Activated CD8-positive, alpha-beta memory T cell treated with anti-CD3 and anti-CD28 coated beads for 24 hours (primary cell): ENCODE measurements around the gene ROR1.

ENCODE experiments used
- DNase-seq: peaks from one replicate; pipeline ENCODE4 v3.0.0-alpha.2; 2020

Gene ROR1

DNA sequence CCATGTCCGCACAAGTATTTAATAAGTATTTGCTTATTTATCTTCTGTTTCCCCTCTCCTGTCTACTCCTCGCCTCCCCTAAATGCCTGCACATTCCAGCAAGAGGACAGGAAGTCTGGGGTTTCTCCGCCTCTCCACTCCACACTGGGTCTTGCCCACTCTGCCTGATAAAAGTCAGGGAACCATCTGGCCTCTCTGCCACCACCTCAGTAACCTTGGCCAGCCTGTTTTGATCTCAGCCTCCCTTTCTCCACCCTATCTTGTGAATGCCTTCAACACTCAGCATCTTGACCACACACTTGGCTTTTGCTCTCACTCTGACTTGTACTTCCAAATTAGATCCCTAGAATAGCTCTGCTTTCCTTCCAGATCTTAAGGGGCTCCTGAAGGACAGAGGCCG lies 264.3 kb downstream of the ROR1 start:
- DNase-seq, result no peak

DNA sequence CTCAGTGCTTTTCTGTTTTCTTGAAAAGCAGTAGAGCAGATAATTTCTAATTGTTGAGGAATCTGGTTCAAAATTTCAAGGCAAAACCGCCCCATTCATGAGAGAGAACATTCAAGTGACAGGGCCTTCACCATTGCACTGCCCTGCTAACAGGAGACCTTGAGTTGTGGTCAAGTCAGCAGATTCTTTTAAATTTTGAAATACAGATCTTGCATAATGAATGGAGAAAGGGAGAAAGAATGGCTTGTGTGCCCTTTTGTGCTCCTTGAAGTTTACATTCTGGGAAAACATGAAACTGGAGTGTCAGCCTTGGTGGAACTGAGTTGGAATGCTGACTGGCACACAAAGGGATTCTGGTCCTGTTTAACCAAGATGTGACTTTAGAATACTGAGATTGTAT lies 265.1 kb downstream of the ROR1 start:
- DNase-seq, result no peak

DNA sequence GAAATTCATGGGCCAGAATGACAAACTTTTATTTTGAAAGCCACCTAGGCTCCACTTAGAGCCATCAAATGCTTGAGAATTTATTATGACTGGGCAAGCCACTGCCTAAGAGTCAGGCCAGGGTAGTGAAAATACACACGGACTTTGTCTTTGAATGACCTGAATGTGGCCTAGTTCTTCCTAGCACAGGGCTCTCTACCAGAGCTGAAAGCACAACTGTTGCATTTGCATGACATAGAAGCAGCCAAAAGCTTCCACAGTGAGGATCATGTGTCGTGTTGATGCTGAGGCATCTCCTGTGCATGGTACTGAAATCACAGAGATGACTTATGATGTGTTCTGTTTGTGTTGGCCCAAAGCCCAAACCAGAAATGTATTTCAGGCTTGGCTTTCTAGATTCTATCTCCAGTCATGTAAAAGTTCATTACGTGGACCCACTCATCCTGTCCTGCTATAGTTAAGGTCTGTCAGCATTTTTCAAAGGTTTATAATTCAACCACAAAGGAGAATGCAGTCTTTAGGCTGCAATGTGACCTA lies 265.6 kb downstream of the ROR1 start:
- DNase-seq, result no peak

DNA sequence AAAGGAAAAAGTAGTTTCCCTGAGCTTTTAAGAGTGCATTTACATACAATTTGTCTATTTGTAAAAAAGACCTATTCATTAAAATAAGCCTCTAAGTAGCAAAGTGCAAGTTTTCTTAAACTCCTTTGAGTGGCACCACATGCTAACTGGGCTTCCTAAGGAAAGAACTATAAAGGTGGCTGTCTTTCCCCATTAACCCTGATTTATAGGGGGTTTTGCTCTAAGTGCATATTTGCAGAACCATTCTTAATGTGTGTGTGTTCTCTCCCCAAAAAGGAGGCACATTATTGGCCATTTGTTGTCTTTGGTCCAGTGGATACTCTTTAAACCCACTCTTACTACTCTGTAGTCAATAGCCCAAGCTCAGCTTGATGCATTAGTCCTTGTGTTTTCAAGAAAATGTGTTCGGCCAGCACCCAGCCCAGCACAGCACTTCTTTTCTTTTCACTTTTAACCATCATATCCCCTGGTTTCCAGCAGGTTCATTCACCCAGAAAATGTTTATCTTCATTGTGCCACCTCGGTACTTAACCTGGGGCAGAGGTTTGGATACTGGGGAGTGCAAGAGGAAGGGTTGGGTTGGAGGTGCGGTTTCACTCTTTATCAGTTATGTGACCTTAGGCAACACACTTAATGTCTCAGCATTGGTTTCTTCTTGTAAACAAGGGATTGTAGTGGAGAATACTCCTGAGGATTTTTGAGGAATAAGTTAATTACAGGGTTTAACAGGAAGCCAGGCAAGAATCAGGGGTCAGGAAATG lies 267.7 kb downstream of the ROR1 start:
- no peak for DNase-seq

DNA sequence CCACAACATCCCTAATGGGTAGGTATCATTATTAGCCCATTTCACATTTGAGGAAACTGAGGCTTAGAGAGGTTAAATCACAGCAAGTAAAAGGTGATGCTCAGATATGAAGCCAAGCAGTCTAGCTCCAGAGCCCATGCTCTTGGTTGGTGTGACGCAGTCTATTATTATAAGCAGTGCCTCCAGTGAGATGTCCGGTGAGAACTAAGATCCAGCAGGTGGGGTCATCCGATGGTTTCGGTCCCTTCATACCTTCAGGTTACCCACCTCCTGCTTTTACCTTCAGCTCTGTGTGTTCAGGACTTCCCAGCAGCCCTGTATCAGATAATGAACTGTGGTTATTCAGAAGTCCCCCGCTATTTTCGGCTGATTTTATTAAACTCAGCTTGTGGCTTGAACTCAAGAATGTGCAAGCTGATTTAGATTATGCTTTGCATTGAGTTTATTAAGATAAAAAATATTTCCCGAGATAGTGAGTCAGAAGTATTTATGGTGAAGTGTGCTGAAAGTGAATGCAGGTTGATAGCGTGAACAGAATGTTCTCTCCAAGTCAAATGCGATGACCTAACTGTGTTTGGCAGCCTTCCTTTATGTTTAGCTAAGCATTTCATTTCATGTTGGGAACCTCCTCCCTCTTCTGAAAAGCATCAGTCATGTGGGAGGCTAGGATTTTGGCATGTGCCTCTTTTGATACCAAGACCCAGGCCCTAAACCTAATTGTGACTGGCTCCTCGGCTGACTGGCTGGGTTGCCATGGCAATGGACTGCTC lies 268.7 kb downstream of the ROR1 start:
- no peak for DNase-seq

DNA sequence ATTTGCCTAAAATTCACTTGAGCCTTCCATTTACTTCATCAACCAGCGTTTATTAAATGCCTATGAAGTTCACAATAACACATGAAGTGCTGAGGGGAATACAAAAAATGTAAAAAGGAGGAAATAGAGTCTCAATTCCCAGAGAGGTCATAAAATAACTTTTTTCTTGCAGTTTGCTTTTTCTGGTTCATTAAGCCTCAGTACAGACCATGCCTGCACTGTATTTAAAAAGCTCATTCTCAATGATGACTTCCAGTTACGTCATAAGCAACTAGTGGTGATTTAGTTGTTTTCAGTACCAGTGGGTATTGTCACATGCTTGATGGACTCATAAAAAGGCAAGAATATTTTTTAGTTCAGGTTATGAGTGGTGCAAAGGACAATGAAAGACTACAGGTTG lies 269.5 kb downstream of the ROR1 start:
- no peak for DNase-seq

DNA sequence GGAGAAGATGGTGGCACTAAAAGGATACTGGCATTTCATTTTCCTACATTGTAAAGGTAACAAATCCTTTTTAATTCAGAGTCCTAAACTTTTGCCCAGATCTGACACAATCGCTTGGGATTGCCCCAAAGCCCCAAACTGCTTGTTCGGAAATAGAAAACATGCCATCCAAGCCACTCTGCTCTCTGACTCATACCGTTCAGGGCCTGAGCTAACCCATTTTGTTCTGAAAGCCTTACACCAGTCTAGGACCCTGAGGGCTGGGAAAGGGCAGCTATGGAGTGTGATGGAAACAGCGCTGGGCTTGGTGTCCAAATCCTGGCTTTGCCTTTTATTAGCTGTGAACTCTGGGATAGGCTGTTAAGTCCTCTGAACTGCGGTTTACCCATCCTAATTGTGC lies 270.2 kb downstream of the ROR1 start:
- DNase-seq, result no peak

DNA sequence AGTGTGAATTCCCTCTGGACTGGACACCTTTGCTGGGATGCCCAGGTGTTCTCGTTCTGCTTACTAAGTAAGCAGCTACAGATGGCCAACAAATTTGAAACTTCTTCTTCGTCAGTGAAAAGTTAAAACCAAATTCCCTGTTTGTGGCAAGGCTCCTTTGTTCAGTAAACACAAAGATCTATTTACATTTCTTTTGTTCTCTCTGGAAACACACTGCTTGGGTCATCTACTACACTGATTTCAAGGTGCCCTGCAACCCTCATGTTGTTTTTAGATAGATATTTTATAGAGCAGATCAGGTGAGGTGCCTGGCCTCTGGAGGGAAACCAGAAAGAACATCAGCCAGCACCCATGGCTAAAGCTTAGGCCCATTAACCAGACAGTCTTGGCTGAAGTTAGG lies 272.4 kb downstream of the ROR1 start:
- no peak for DNase-seq

DNA sequence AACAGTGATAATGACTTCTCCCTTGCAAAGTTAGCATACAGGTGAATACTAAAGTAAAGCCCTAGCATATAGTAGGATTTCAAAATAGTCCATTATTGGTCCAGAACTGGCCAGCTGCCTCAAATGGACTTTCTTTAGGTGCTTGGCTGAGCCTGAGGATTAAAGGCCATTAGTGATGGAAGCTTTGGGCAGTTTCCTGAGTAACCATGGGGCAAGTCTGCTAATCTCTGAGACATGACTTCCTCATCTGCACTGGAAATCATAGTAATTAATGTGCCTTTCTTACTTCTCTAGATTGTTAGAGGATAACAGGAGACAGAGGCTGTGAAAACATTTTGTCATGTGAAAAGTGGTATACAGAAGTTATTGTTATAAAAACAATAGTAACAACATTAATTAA lies 273.1 kb downstream of the ROR1 start:
- DNase-seq, result no peak

DNA sequence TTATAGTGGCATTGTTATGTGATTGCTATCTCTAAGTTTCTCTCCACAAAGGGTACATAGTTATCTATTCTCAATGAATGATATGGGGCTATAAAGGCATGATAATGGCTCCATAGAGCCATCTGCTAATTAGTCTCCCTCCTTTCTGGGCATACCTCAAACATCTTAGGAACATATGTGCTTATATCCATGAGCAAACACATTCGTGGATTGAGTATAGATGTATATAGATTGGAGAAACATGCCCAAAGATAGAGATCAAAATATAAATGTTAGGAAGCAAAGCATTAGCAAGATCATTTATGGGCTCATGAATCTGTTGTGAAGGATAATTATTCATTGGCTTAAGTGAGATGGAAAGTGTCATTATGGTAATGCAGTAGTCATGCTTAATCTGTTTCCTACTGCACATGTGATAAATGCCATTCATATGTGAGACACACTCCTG lies 273.8 kb downstream of the ROR1 start:
- no peak for DNase-seq

DNA sequence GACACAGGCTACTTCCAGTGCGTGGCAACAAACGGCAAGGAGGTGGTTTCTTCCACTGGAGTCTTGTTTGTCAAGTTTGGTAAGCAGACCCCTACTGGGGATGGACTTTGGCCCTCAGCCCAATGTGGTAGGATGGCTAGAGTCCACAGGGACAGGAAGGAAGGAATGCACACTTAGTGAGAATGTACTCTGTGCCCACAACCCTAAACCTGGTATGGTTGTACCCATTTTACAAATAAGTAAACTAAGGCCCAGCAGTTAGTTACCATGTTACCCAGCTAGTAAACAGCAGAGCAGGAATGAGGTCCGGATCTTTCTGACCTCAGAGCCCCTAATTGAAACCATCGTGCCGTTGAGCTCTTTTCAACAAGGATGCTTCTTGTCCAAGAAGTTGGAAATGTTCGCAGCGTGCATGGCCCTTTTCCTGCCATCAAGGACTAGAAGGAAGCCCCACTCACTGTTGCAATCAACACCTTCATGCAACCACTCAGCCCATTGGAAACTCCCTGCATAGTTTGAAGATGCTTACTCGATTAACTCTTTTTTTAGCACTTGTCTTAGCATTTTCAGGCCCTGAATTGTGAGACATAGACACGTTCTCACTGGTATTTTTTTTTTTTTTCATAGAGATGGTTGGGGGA lies 276.2 kb downstream of the ROR1 start:
- DNase-seq, result no peak

DNA sequence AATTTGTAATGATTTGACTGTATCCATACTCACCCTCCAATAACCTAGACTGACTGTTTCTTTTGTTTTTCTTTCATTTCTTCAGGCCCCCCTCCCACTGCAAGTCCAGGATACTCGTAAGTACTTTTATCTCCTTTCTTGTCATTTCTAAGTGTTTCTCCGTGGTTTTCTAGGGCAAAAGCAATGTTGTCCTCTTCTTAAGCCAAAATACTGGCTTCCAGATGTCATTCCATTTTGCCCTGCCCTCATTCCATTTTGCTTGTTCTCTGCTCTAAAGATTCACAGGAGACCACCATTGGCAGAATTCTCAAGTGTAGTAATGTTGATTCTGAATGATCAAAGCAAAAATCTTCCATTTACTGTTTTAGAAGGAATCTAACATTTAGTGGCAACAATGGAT lies 276.8 kb downstream of the ROR1 start:
- DNase-seq, result no peak

DNA sequence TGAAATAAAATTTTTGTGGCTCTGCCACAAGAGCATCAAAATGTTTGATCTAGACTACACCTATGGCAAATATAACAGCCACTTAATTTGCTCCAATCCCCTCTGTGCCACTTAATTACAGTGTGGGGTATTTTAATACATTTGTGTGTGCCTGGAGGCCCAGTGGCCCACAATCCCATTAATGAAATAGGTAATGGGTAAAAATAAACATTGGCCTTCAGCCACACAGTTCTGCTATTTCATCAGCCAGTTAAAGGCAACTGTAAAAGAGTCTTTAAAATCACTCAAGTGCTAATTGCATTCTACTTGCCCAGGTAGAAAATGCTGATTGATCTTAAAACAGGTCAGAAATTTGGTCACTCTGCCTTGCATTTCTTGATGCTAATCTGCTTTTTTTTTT lies 278.0 kb downstream of the ROR1 start:
- no peak for DNase-seq

DNA sequence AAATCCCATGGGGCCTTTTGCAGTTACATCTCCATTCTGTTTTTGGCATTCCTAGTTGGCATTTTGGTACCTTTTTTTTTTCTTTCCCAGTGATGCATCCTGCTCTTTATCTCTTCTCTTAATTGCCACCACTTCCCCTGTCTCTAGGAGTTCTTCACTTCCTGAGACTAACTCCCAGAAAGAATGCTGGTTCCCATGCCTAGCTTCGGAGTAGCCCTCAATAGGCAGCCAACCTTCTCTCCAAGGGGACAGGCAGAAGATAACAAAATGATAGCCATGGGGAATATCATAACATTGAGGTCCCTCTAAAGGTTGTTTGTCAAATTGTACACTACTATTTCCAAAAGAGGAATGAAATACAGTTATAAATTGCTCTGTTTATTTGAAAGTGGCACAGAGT lies 279.0 kb downstream of the ROR1 start:
- no peak for DNase-seq

DNA sequence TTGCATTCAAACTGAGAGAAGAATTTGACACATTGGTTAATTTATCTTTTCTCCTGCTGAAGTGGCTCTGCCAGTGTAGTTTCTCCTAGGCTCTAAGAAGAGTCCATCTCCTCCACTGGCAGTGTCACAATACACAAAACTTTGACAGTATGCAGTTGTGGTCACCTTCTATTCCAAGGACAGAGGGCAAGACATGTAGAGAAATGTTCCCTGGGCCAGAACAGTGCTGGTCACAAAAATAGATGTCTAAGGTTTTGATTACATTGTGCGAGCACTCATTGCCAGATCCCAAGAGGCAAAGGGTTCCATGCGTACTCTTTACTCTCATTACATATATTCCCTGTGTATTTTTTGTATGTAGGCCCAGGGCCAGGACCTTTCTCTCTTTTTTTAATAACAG lies 281.5 kb downstream of the ROR1 start:
- no peak for DNase-seq

DNA sequence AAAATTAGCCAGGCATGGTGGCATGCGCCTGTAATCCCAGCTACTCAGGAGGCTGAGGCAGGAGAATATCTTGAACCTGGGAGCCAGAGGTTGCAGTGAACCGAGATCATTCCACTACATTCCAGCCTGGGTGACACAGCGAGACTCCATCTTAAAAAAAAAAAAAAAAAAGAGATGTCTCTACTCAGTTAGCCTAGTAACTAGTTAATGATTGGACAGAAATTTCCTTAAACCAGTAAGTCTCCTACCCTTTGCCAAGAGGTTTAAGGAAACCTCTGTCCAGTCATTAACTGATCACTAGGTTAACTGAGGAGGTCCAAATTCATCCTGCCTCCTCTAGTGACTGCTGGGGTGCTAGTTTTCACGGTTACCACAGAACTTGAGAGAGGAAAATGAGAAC lies 285.7 kb downstream of the ROR1 start:
- DNase-seq, result no peak

DNA sequence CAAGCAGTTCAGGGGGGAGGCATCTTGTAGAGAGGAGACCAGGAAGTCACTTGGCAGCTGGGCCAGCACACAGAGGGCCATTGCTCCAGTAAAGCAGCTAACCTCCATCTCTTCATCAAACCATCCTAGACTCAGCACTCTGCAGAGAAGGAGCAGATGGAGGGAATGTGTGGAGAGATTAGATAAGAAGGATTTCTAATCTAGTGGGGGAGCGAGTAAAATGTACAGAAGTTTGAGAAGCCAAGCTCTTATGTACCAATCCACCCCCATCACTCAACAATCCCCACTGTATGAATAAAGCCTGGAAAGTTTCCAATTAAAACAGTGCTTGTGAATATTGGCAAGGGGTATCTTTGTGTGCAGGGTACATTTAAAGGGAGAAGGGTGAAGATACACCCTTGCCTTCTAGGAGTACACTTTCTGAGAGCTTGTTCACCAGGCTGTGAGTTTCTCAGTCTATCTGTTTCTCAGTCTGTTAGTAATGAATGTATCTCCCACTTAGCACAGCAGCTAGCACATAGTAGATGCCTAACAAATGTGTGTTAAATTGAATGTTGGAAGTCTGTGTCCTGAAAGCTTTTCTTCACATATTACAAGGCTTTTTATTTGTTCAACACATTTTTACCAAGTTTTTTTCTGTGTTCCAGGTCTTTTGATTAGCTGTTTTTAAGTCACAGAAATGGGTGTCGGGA lies 286.9 kb downstream of the ROR1 start:
- DNase-seq, result no peak

DNA sequence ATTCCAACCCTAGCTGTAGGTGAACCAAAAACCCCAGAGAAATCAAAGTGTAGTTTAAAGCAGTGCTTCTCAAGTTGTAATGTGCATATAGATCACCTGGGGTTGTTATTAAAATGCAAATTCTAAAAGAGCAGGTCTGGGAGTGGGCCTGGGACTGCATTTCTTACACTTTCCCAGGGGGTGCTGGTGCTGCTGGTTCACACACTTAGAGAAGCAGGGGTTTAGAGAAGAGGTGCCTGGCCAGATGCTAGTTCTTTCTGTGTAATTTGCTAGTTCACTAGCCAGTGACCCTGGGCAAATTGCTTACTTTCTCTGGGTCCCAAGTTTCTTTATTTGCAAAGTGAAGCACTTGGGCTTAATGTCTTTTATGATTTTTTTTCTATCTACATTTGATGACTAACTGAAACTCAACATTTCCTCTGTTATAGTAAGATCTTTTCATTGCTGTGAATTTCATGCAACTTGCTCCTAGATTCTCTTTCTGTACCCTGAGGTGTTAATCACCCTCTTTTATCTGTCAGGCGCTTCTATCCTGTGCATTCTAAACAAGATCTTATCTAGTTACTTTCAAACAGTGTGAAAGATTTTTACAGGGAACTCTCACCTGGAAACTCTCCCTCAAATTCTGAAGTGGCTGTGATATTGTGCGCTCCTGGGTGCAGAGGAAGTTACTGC lies 287.8 kb downstream of the ROR1 start:
- no peak for DNase-seq

DNA sequence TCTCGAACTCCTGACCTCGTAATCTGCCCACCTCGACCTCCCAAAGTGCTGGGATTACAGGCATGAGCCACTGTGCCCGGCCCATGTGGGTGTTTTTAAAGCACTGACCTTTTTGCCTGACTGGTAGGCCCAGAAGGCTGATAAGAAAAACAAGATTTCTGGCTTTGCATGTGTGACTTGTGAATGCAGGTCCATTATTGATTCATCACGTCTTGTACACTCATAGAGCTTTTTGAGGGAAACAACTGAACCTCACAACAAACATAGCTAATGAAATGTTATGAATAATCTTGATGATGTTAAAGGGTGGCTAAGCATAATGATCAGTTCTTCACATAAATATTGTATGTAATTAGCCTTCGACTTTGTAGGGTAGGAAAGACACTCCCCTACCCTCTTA lies 288.7 kb downstream of the ROR1 start:
- DNase-seq, result no peak

DNA sequence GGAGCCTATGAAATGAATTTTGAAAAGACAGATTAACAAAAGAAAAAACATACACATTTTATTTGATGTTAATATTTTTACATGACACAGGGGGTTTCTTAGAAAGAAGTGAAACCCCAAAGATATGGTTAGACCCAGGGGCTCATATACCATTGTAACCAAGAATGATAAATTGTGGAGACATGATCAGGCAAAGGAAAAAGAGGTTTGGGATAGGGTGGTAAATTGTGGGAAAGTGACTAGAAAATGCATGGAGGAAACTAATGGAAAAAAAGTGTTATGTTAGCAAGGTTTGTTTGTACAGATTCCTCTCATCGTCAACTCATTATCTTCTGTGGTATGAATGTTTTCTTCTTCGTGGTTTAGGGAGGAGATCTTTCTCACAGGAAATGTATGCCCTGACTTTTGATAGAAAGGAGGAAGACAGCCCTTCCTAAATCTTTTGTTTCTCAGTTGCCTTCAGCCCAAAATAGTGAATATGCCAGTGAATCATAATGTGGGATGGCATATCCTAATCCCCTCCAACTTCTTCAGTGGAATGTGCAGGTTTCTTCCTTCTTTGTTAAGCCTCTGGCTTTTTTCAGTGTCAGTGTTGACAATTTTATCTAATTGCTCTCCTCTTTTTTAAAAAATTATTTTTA lies 289.2 kb downstream of the ROR1 start:
- no peak for DNase-seq

DNA sequence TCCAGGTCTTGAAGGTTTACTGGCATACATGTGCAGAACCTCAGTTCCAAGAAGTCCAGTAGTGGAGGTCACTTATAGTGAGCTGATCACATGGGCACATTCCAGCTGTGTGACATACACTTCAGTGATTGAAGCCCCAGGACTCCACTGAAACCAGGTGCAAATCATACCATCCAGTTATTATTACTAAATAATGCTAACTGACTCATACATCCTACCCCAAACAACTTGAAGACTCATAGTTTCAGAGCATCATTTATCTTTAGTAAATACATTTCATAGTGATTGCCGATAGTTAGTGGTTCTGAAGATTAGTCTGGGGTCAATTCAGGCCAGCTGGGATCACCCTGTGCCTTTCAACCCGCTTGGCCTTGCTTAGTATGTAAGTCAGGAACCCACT lies 291.8 kb downstream of the ROR1 start:
- DNase-seq, result no peak
